ENCODE results near the gene SLC30A10. TPM values are rescaled to one million over a fixed set of nuclear protein-coding genes. Genes with fewer than 3 reads are reported as not detected.

Gene SLC30A10
- total and polyA plus RNA-seq, 4 donors, result 15.9 to 27.1 (median 18.5) TPM

DNA sequence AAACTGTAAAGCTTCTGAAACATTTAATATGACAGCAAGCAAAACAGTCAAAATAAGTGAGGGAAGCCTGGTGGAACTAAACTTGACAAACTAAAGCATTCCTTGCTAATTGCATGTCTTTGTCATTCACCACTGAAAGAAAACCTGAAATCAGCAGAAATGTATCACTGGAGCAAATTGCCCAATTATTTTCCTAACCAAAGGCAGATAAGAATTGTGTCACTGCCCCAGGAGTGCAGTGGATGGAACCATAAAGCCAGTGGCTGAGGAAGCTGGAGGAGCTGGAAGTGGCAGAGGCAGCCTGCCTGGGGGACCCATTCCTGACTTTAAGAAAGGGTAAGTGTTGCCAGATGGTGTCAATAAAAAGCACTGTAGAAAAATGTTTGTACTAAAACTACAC lies 2.7 kb upstream of the SLC30A10 start:
- DNase-seq (ENCODE audit: low read depth in 4 of 6, low spot score in 6 of 6), result peak in 1 of 6 donors; percentile 62
- Histone ChIP-seq H3K27me3 (ENCODE audit: control insufficient read depth, insufficient read depth, low read length) (no peaks in the 10 kb centered on the region), H3K27ac (ENCODE audit: low read depth, low read length) (no peak overlapping the region), H3K9me3 (ENCODE audit: control insufficient read depth, insufficient read depth, low read length) (no peaks in the 10 kb centered on the region), H3K36me3 (ENCODE audit: control insufficient read depth, insufficient read depth, low read length) (no peaks in the 10 kb centered on the region), H3K4me3 (ENCODE audit: low read depth, low read length) (no peak overlapping the region), H3K4me1 (ENCODE audit: control insufficient read depth, insufficient read depth, low read length) (peaks cover 14% of the 10 kb centered on the region)

DNA sequence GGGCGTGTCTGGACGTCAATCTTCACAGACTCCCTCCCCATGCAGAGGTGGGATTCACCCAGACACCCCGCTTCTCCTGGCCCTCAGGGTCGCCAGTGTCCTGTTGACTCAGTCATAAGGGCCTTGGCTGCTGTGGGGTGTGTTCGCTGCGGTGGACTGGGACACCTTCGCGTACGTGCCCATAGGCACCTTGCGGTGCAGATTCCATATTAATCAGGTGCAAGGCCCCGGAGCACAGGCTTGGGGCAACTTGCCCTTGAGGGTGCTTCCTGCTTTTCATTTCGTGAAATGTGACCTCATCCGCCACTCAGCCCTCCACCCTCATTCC lies 398 bp upstream of the SLC30A10 start:
- H3K4me1 ChIP-seq (ENCODE audit: control insufficient read depth, insufficient read depth, low read length), result peaks cover 14% of the 10 kb centered on the region
- H3K36me3 ChIP-seq (ENCODE audit: control insufficient read depth, insufficient read depth, low read length), result peaks cover 3% of the 10 kb centered on the region
- H3K4me3 ChIP-seq (ENCODE audit: low read depth, low read length), result peak overlapping the region; percentile 56
- no peak overlapping the region for H3K27ac ChIP-seq (ENCODE audit: low read depth, low read length)
- H3K27me3 ChIP-seq (ENCODE audit: control insufficient read depth, insufficient read depth, low read length), result no peaks in the 10 kb centered on the region
- H3K9me3 ChIP-seq (ENCODE audit: control insufficient read depth, insufficient read depth, low read length), result no peaks in the 10 kb centered on the region
- 40% methylated on average over 9 of the region's 13 CpGs for WGBS (ENCODE audit: insufficient coverage)
- DNase-seq (ENCODE audit: low read depth in 4 of 6, low spot score in 6 of 6), result no peak

- under 1% methylated on average over 26 of the region's 31 CpGs for WGBS (ENCODE audit: insufficient coverage)
- peak overlapping the region; percentile 56 for H3K4me3 ChIP-seq (ENCODE audit: low read depth, low read length)
- H3K36me3 ChIP-seq (ENCODE audit: control insufficient read depth, insufficient read depth, low read length), result peaks cover 9% of the 10 kb centered on the region
- H3K4me1 ChIP-seq (ENCODE audit: control insufficient read depth, insufficient read depth, low read length), result peaks cover 14% of the 10 kb centered on the region
- no peak overlapping the region for H3K27ac ChIP-seq (ENCODE audit: low read depth, low read length)
- H3K9me3 ChIP-seq (ENCODE audit: control insufficient read depth, insufficient read depth, low read length), result no peaks in the 10 kb centered on the region
- DNase-seq (ENCODE audit: low read depth in 4 of 6, low spot score in 6 of 6), result peak in 1 of 6 donors; percentile 78
- no peaks in the 10 kb centered on the region for H3K27me3 ChIP-seq (ENCODE audit: control insufficient read depth, insufficient read depth, low read length)
Observed at GRCh38 chr1:219927298-219927955, 930 bp downstream of the SLC30A10 start.

- Histone ChIP-seq H3K27ac (ENCODE audit: low read depth, low read length) (no peak overlapping the region), H3K4me3 (ENCODE audit: low read depth, low read length) (peak overlapping the region; percentile 56), H3K36me3 (ENCODE audit: control insufficient read depth, insufficient read depth, low read length) (peaks cover 17% of the 10 kb centered on the region), H3K4me1 (ENCODE audit: control insufficient read depth, insufficient read depth, low read length) (peaks cover 14% of the 10 kb centered on the region), H3K9me3 (ENCODE audit: control insufficient read depth, insufficient read depth, low read length) (no peaks in the 10 kb centered on the region), H3K27me3 (ENCODE audit: control insufficient read depth, insufficient read depth, low read length) (no peaks in the 10 kb centered on the region)
- DNase-seq (ENCODE audit: low read depth in 4 of 6, low spot score in 6 of 6), result peak in 1 of 6 donors; percentile 31
- 85% methylated on average over 2 of the region's 6 CpGs for WGBS (ENCODE audit: insufficient coverage)
Observed at GRCh38 chr1:219926363-219926998, 1.9 kb downstream of the SLC30A10 start.

GRCh38 chr1:219924342-219924741 lies 4.0 kb downstream of the SLC30A10 start:
- Histone ChIP-seq H3K9me3 (ENCODE audit: control insufficient read depth, insufficient read depth, low read length) (no peaks in the 10 kb centered on the region), H3K4me3 (ENCODE audit: low read depth, low read length) (no peak overlapping the region), H3K36me3 (ENCODE audit: control insufficient read depth, insufficient read depth, low read length) (peaks cover 17% of the 10 kb centered on the region), H3K27me3 (ENCODE audit: control insufficient read depth, insufficient read depth, low read length) (no peaks in the 10 kb centered on the region), H3K27ac (ENCODE audit: low read depth, low read length) (no peak overlapping the region), H3K4me1 (ENCODE audit: control insufficient read depth, insufficient read depth, low read length) (peaks cover 14% of the 10 kb centered on the region)
- WGBS (ENCODE audit: insufficient coverage), result 100% methylated on average over 2 of the region's 4 CpGs
- no peak for DNase-seq (ENCODE audit: low read depth in 4 of 6, low spot score in 6 of 6)

- no peaks in the 10 kb centered on the region for H3K4me1 ChIP-seq (ENCODE audit: control insufficient read depth, insufficient read depth, low read length)
- DNase-seq (ENCODE audit: low read depth in 4 of 6, low spot score in 6 of 6), result no peak
- H3K27ac ChIP-seq (ENCODE audit: low read depth, low read length), result no peak overlapping the region
- H3K9me3 ChIP-seq (ENCODE audit: control insufficient read depth, insufficient read depth, low read length), result no peaks in the 10 kb centered on the region
- no peak overlapping the region for H3K4me3 ChIP-seq (ENCODE audit: low read depth, low read length)
- 96% methylated on average over 4 of the region's 10 CpGs for WGBS (ENCODE audit: insufficient coverage)
- H3K27me3 ChIP-seq (ENCODE audit: control insufficient read depth, insufficient read depth, low read length), result no peaks in the 10 kb centered on the region
- H3K36me3 ChIP-seq (ENCODE audit: control insufficient read depth, insufficient read depth, low read length), result peaks cover 19% of the 10 kb centered on the region
Observed at GRCh38 chr1:219917851-219918466, 10.4 kb downstream of the SLC30A10 start.

GRCh38 chr1:219917281-219917680 lies 11.1 kb downstream of the SLC30A10 start:
- H3K9me3 ChIP-seq (ENCODE audit: control insufficient read depth, insufficient read depth, low read length), result no peaks in the 10 kb centered on the region
- no CpG with 5 or more reads among the region's 1 CpG for WGBS (ENCODE audit: insufficient coverage)
- no peak overlapping the region for H3K4me3 ChIP-seq (ENCODE audit: low read depth, low read length)
- no peaks in the 10 kb centered on the region for H3K4me1 ChIP-seq (ENCODE audit: control insufficient read depth, insufficient read depth, low read length)
- no peak for DNase-seq (ENCODE audit: low read depth in 4 of 6, low spot score in 6 of 6)
- H3K27me3 ChIP-seq (ENCODE audit: control insufficient read depth, insufficient read depth, low read length), result no peaks in the 10 kb centered on the region
- H3K27ac ChIP-seq (ENCODE audit: low read depth, low read length), result no peak overlapping the region
- H3K36me3 ChIP-seq (ENCODE audit: control insufficient read depth, insufficient read depth, low read length), result peaks cover 14% of the 10 kb centered on the region

DNA sequence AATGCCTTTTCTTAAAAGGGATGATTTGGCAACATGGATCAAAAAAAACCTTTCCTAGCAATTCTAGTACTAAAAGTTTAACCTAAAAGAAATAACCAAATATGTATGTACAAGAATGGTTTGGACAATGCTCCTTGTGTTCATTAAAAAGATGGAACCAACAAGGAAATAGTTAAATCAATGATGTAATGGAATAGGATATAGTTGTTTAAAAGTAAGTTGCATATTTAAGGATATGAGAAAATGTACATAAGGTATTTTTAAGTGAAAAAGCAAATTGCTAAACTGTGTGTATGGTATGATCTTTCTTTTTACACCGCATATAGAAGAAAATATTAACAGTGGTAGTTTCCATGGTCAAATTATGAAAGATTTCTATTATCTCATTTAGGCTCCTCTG lies 12.1 kb downstream of the SLC30A10 start:
- H3K4me1 ChIP-seq (ENCODE audit: control insufficient read depth, insufficient read depth, low read length), result no peaks in the 10 kb centered on the region
- no CpG with 5 or more reads among the region's 1 CpG for WGBS (ENCODE audit: insufficient coverage)
- no peak overlapping the region for H3K27ac ChIP-seq (ENCODE audit: low read depth, low read length)
- no peak for DNase-seq (ENCODE audit: low read depth in 4 of 6, low spot score in 6 of 6)
- H3K27me3 ChIP-seq (ENCODE audit: control insufficient read depth, insufficient read depth, low read length), result no peaks in the 10 kb centered on the region
- peaks cover 7% of the 10 kb centered on the region for H3K36me3 ChIP-seq (ENCODE audit: control insufficient read depth, insufficient read depth, low read length)
- H3K9me3 ChIP-seq (ENCODE audit: control insufficient read depth, insufficient read depth, low read length), result no peaks in the 10 kb centered on the region
- H3K4me3 ChIP-seq (ENCODE audit: low read depth, low read length), result no peak overlapping the region

DNA sequence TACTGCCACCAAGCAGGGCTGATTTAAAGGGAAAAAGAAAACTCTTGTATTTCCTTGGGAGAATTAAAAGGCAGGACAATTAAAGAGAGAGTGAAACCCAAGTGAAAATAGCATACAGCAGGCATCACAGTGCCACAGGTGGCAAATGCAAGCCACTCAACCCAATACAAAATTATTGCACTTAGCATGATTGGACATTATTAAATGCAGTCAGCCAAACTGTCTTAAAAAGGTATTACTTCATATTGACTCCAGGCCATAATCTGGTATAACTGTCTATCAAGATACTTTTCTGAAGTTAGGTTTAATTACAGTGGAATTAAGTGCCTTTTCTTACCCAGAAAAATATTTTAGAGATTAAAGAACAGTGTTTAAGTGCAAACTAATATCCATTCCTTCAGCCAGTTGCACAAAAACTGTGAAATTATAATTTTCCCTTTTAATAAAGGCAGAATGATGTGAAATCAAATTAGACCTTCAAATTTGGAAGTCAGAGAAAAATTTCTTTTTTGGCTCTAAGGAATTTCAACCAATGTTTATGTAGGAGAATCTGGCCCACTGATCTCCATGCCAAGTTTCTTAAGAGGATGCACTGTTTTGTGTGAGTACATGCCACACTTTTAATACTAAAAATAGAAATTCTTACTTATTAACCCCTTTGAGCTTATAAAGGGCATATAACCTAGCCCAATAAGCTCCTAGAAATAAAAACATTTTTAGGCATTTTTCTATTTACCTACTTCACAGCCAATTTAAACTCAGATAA lies 15.2 kb downstream of the SLC30A10 start:
- no peaks in the 10 kb centered on the region for H3K9me3 ChIP-seq (ENCODE audit: control insufficient read depth, insufficient read depth, low read length)
- no peaks in the 10 kb centered on the region for H3K4me1 ChIP-seq (ENCODE audit: control insufficient read depth, insufficient read depth, low read length)
- no peaks in the 10 kb centered on the region for H3K27me3 ChIP-seq (ENCODE audit: control insufficient read depth, insufficient read depth, low read length)
- peaks cover 7% of the 10 kb centered on the region for H3K36me3 ChIP-seq (ENCODE audit: control insufficient read depth, insufficient read depth, low read length)
- H3K4me3 ChIP-seq (ENCODE audit: low read depth, low read length), result no peak overlapping the region
- no peak overlapping the region for H3K27ac ChIP-seq (ENCODE audit: low read depth, low read length)
- peak in 1 of 6 donors; percentile 66 for DNase-seq (ENCODE audit: low read depth in 4 of 6, low spot score in 6 of 6)
